NCI-H2227 treated with DMSO at 0.1 percent for 48 hours (cell line): Measurements from ENCODE around the gene EPHB1.
A peak's percentile ranks its signal among the peaks of the same experiment; 100 is the strongest.
"Not testable (repeated sequence)": the region's sequence is repeated elsewhere in the genome, so short reads cannot be mapped to it uniquely, and the experiment has no call there.

Experiments used
- DNase-seq: peaks from one replicate; lab custom pipeline; 2025; lab: John Stamatoyannopoulos, UW

Gene EPHB1

DNA sequence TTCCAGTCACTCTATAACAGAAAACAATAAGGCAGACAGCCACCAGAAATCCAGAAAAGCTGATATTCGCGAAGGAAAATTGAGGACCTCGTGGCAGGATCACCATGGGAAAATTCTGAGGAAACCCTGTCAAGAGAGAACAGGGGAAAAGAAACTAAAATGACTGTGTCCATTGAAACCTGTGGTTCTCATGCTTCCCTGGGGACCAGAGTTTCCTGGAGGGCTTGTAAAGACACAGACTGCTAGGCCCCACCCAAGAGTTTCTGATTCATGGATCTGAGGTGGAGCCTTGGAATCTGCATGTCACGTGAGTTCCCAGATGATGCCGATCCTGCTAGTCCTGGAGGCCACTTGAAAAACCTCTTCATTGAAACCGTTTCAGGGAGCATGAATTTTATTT lies 420.5 kb downstream of the EPHB1 start:
- no peak for DNase-seq

DNA sequence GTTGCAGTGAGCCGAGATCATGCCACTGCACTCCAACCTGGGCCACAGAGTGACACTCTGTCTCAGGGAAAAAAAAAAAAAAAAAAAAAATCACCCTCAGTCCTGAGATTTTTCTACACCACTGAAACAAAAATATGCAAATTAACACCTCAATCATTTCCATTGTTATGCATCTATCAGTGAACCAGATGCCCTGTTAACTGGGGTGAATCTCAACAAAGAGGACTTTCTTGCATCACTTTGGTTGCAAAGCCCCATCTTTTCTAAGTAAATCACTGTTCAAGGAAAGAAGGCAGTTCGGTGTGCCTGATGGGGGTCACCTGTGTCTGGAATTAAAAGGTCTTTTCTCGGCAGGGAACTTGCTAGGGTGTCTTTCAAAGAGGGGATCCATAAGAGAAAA lies 421.6 kb downstream of the EPHB1 start:
- no peak for DNase-seq

DNA sequence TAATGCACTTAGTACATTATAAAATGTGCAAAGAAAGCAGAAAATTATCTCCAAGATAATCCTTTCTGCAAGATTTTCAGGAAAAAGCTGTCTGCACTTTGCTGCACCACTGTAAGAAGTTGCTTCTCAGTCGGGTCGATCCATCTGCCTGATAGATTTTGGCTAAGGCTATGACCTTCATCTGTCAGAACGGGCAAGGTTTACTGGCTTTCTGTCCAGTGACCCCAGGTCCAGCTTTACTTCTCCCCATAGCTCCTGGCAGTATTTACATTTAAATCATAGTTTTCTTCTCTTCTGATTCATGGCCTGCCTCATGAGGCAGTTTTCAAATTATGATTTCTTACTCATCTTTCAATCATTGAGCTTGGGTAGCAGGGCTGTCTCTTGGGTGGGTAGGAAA lies 422.7 kb downstream of the EPHB1 start:
- no peak for DNase-seq

DNA sequence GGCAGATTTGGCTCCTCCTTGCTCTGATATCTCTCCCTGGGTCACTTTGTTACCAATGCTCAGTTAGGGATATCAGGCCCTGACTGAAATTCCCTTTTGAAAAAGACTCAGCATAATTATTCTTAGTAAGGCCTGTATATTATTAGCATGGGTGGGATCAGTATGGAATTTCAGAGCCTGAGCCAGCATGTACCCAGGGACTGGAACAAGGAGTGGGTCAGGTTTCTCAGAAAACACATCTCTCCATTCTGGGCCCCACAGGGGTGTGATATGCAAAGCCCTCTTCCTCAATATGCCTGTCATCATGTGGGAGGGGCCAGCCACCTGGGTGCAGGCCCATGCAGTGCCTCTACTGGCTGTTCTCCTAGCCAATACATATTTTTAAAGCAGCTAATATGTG lies 423.2 kb downstream of the EPHB1 start:
- DNase-seq = no peak

DNA sequence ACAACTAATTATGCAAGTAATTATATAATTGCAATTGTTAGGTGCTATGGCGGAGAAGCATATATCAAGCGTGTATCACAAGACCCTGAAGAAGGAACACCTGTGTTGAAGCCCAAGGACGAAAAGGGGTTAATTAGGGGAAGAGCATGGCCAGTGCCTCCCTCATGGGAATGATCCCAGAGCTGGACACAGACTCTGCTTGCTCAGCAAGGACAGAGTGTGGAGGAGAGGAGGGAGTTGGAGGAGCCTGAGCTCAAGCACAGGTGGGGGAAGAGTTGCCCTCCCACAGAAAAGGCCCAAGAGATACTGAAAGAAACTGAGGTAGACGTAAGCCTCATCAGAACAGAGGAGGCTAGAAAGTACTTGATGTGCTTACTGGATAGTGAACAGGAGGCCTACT lies 423.7 kb downstream of the EPHB1 start:
- DNase-seq = no peak

DNA sequence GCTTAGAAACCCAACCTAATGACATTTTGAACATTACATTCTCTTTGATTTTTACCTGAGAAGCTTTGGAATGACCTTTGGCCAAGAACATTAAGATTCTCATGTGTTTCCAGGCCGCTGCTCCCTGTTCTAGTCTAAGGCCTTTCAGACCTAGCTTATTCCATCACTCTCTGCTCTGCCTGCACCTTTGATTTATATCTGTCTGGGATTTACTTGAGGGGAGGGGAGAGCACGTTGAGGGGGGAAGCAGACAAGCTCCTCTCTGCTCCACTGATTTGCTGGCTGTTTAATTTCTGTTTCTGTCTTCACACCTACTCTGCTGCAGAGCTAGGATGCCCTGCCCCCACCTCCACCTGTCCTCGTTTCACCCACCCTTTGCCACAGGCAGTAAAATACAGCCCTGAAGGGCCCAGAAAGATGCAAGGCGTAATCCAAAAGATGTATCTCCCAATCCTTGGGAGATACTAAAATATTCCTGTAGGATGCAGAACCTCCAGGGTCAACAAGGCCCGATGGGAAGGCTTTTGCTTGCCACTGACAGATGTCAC lies 429.8 kb downstream of the EPHB1 start:
- DNase-seq = no peak

DNA sequence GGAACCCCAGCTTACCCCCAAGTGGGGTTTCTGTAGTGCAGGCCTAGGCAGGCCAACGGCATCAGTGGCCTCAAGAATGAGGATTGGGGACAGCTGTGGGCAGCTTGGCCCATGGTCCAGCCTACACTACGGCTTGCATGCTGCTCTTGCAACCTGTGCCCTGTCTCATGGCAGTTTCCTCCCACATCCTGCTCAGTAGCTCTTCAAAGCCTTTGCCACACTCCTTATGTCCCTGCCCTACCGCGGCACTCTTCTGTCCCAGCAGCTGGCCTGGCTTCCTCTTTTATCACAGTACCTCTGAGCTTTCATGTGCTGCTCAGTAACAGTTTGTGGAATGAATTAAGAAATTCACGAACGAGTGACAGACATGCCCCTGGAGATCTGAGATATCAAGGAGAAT lies 431.0 kb downstream of the EPHB1 start:
- DNase-seq = no peak

DNA sequence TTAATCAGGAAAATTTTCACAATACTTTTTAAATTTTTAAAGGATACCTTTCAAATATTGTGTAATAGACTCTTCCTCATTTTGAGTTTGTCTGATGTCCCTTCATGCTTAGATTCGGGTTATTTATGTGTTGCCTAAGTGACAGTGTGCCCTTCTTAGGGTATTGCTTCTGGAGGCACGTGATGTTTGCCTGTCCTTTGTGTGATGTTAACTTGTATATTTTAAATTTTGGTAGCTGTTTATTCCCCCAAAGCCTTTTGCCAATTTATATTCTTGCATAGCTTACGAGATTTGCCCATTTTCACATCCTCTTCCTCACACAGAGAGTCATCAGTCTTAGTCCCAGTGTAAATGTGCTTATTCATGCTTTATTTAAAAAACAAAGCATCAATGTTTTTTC lies 433.1 kb downstream of the EPHB1 start:
- DNase-seq = no peak

DNA sequence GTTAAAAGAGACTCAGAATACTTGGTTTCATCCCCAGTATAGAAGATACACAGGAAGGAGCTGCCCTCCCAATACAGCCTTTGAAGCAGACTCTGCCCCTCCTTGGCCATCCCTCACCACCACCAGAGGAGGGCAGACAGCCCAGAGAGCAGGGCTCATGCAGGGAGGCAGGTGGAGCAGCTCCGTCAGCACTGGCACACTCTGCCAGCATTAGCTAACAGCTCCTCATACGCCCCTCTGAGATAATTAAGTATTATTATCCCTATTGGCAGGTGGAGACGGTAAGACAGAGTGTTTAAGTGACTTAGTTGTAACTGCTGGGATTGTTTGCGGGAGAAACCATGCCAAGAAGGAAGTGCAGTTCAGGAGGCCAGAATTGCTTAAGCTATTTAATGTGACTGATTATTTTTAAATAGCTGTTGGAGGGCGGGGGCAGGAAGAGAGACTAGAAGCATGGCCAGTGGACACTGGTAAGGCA lies 434.0 kb downstream of the EPHB1 start:
- peak; percentile 94 for DNase-seq

DNA sequence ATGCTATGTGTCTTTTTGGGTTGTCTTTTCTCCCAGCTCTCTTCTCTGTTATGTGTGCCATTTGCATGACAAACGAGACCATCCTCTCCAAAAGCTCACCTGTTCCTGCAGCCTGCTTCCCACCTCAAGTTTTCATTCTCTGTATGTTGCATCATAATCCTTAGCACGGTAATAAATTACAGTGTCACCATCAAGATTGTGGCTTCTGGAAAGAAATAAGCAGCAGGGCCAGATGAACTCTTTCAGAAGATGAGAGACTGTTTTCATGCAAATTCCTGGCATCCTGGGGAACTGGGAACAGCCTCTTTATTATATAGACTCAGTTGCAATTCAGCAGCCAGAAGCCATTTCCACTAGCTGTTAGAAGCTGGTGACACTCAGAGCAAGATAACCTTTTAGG lies 436.7 kb downstream of the EPHB1 start:
- DNase-seq = no peak

DNA sequence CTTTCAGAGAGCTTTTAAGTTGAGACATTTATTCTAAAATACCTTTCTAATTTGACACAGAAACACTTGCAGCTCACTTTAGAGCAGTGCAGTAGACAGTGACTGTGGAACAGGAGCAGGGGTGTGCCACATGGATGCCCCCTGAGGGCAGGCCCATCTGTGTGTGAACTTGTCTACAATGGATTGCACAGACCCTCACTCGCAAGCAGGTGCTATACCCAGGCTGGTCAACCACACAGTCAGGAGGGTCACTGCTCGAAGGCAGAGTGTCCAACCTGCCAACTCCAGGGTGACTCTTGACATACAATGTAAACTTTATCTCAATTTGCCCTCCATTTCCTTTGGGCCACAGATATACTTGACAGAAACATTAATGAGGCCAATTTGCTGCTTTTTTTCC lies 437.2 kb downstream of the EPHB1 start:
- DNase-seq = no peak

DNA sequence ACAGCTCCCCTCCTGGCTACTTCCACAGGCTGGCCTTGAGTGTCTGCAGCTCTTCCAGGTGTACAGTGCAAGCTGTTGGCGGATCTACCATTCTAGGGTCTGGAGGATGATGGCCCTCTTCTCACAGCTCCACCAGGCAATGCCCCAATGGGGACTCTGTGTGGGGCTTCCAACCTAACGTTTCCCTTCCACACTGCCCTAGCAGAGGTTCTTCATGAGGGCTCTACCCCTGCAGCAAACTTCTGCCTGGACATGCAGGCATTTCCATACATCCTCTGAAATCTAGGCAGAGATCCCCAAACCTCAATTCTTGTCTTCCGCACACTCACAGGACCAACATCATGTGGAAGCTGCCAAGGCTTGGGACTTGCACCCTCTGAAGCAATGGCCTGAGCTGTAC lies 438.4 kb downstream of the EPHB1 start:
- not testable (repeated sequence) for DNase-seq

DNA sequence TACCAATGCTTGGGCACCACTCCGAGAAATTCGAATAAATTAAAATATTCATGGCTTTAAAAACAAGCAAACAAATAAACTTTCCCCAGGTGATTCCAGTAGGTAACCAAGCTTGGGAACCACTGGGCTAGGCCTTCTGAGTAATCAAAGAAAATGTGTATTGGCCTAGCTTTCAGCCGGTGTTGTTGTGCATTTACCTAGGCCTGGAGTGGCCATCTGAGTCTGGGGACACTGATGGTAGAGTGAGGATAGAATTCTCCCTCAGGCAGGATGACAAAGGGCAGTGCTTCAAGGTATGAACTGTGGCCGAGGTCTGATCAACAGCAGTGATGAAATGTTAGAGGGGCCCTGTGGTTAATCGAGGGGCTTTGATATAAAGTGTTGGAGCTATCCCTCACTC lies 440.5 kb downstream of the EPHB1 start:
- no peak for DNase-seq

DNA sequence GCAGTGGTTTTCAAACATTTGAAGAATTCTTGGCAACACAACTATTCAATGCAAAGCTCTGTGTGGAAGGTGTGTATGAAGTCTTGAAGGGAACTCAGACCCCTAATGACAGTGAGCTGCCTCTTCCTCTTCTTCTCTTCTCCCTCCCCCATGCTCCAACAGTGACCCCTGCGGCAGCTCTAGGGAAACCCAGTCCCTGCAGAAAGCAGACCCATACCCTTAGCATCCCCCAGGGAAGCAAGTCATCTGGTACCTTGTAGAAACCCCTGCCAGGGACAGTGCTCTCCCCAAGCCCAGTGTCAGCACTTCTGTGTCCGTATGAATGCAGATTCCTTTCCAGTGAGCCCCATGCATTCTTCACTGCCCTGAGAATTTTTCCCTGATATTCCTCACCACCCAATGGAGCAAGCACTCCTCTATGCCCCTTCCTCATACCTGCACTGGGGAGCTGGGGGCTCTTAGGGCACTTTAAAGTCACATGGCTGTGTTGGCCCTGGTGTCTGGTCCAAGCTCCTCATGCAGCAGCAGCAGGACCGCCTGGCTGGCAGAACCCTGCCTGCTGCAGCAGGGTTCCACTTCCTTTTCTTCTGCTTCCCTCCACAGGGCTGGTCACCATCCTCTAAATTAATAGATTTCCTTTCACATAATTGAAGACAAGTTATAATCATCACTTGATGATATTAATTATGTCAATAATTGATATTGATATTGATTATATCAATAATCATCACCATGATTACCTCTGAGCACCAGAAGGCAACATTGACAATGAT lies 442.5 kb downstream of the EPHB1 start:
- DNase-seq = no peak

DNA sequence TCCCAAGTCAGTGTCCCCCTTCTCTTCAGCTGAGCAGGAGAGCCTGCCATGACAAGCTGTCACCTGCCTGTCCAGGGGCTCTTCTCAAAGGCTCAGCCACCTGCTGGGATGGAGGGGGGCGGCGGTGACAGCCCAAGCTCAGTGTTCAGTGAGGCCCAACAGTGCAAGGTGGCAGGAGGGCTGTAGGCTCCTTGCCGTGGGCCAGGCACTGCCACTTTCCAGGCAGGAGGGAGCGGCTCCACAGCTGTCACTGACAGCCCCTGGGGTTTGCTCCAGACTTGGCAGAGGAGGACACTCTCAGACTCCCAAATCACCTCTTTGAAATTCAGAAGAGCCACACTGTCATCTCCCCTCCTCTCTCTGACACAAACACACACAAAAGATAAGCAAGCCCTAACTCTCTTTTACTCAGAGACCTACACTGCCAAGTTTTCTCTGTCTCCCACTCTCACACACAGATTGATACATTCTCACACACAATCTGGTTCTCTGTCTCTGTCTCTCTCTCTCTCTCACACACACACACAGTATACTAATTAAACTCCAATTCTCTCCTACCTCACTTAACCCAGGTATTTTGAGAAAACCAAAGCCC lies 443.3 kb downstream of the EPHB1 start:
- no peak for DNase-seq

DNA sequence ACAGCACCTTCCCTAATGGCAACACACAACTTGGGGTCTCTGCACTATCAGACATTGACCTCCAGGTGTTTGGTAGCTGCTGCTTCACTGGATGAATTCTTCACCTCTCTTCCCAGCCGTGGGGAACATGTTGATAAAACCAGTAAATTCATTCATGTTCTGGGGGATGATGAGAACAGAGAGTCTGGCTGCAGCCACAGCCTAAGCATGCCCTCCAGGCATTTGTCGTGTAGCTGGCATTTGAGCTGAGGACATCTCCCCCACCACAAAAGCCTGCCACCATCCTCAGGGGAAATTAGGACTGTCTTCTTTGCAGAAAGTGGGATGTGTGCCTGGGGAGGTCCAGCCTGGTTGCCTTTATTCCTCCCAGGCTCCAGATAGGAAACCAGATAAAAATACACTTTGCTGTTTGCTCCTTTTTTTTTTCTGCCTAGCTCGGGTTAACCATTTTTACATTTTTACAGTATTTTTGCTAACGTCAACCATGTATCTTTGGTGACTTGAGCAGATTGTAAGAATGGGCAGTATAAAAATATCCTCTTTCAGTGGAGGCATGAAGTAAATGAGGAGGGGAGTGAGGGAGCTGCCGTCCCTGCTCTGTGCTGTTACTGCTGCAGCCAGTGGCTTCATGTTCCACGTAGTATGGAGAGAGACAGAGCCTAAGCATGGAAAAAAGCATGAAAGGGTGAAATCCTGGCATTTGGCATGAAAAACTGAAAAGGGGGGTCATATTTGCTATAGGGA lies 444.0 kb downstream of the EPHB1 start:
- no peak for DNase-seq

DNA sequence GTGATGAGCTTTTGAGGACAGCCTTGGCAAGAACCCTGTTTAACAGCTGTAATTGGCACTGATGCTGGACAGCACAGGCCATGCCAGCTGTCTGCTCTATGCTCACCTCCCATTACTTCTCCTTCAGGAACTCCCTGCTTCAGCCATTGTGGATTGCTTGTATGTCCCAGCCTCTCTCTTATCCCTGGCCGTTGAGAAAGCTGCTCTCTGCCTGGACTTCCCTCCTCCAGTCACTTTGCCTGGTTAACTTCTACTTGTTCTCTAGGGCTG lies 444.5 kb downstream of the EPHB1 start:
- DNase-seq = no peak

DNA sequence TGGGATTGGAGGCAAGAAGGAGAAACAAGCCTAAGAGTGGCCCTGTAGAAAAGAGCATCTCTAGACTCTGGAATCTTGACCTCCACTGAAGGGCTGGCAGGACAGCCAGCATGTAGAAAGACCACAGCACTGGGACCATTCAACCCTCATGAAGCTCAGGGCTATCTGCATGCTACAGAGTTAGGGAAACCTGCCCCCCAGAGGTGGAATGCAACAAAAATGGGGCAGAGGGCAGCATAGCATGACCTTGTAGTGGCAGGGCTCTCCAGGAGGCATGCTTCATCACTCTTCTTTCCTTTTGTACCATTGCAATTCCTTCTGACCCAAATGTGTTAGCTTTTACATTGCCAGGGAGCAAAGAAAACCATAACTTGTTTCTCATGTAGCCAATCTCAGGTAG lies 445.4 kb downstream of the EPHB1 start:
- no peak for DNase-seq

DNA sequence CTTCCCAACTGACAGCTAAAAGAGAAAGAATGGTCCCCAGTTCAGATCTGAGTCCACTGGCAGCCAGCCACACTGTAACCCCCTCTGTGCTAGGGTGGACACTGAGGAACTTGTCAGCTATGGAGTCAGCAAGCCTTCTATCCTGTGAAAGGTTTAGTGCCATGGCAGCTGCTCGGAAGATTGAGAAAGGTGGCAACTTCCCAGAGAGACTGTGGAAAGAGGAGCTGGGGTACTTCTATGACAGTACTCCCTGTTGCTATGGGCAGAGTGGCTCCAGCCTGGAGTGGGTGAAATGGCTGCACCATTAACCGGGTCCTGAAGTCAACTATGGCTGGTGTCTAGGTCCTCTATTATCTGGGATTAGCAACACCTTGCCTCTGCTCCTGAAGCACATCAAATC lies 447.2 kb downstream of the EPHB1 start:
- DNase-seq = no peak

DNA sequence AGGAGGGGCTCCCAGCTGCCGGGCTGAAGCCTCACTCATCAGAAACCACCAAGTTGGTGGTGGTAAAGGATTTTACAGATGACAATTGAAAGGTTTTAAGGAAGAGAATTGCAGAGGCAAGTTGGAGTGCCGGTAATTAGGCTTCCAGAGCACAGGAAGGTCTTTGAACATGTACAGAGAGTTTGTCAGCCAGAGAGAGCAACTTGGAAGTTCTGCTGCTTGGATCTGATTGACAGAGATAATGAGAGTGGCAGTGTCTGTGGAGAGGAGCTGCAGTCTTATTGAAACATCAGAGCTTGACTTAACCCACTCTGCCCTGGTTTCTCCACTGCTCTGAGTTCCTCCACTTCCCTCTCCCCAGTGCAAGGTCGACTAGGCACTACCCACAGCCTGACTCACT lies 448.6 kb downstream of the EPHB1 start:
- DNase-seq = peak; percentile 20

DNA sequence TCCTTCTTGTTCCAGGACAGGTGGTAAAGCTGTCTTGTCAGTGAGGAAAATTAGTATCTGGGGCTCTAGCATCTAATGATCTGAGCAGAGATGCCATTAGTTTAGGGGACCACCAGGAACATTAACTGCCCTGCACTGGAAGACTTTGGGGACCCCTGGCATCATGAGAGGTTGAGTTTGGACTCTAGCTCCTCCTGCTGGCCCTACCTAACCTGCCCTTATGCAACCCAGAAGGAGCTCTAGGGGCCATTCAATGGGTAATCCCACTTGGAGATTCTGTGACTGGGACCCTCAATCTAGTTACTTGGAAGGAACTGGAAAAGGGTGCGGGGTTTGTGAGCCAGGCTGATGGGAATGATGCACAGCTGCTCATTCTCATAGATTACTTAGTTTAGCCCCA lies 451.0 kb downstream of the EPHB1 start:
- no peak for DNase-seq

DNA sequence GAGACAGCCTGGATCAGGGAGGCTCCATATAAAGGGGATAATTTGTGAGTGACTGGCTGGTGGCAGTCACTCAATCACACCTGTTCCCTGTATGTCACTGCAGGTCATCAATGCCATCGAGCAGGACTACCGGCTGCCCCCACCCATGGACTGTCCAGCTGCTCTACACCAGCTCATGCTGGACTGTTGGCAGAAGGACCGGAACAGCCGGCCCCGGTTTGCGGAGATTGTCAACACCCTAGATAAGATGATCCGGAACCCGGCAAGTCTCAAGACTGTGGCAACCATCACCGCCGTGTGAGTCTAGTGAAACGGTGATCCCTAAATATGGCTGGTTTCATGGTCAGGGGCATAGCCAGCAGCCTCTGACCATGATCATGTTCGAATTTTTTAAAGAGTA lies 453.2 kb downstream of the EPHB1 start:
- DNase-seq = no peak

DNA sequence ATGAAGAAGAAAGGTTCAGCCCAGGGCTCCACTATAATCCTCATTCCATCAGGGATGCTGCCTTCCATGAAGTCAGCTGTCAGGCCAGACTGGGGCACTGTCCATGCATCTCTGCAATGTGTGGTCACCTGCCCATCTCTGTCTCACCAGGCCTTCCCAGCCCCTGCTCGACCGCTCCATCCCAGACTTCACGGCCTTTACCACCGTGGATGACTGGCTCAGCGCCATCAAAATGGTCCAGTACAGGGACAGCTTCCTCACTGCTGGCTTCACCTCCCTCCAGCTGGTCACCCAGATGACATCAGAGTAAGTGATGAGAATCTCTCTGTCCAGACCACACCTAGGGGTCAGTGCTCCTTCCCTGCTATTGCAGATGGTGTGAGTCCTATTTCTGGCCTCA lies 454.1 kb downstream of the EPHB1 start:
- DNase-seq = no peak
